WTC11 (cell line): ENCODE data around the gene TTC33. TPM values are rescaled to one million over a fixed set of nuclear protein-coding genes. Genes with fewer than 3 reads are reported as not detected.

Source experiments
- ATAC-seq: fragments of 200-7000 bp; cut with Tn5 transposase; 2 replicates; pipeline ENCODE4 v1.10.0; 2021; ENCODE audit warnings: mild to moderate bottlenecking, moderate library complexity
- CTCF ChIA-PET: fragments of 300-600 bp; sonication (Branson Sonifier 250); formaldehyde crosslinking; loops from one replicate; lab custom pipeline; 2021; ENCODE audit warnings: antibody characterized with exemption; lab: Charles Lee
- POLR2A ChIA-PET: fragments of 350-600 bp; sonication (Branson Sonifier 250); formaldehyde crosslinking; loops from one replicate; lab custom pipeline; 2021; ENCODE audit warnings: antibody characterized with exemption; lab: Charles Lee
- DNase-seq: peaks from one replicate; pipeline ENCODE4 v3.0.0; 2021; ENCODE audit warnings: low spot score
- H3K27ac Mint-ChIP-seq: 2 replicates; pipeline ENCODE4 v1.8.0; 2021; ENCODE audit warnings: mixed read lengths
- H3K27me3 Mint-ChIP-seq: 2 replicates; pipeline ENCODE4 v1.8.0; 2021; ENCODE audit warnings: low read depth, mild to moderate bottlenecking, moderate library complexity, mixed read lengths
- H3K36me3 Mint-ChIP-seq: 2 replicates; pipeline ENCODE4 v1.8.0; 2021; ENCODE audit warnings: mixed read lengths
- H3K4me1 Mint-ChIP-seq: 2 replicates; pipeline ENCODE4 v1.8.0; 2022; ENCODE audit warnings: mixed read lengths
- H3K4me3 Mint-ChIP-seq: 2 replicates; pipeline ENCODE4 v1.8.0; 2021; ENCODE audit warnings: mild to moderate bottlenecking, moderate library complexity, mixed read lengths
- H3K9me3 Mint-ChIP-seq: 2 replicates; pipeline ENCODE4 v1.8.0; 2021; ENCODE audit warnings: mixed read lengths
- FOXK1 ChIP-seq: sonication (generic); formaldehyde crosslinking; IDR thresholded peaks from 2 replicates; pipeline ENCODE4 v1.8.0; 2022; ENCODE audit warnings: mild to moderate bottlenecking, moderate library complexity, missing genetic modification reagents
- GRHL2 ChIP-seq: fragments of 250-450 bp; sonication (Bioruptor Pico); IDR thresholded peaks from 2 replicates; pipeline ENCODE4 v1.8.0; 2022; ENCODE audit warnings: mild to moderate bottlenecking, moderate library complexity; ENCODE audit not compliant: insufficient replicate concordance, severe bottlenecking
- HMGA2 ChIP-seq: fragments of 250-450 bp; sonication (Bioruptor Pico); IDR thresholded peaks from 2 replicates; pipeline ENCODE4 v1.4.0; 2021; ENCODE audit warnings: mild to moderate bottlenecking, moderate library complexity
- MYBL2 ChIP-seq: sonication (generic); formaldehyde crosslinking; IDR thresholded peaks from 2 replicates; pipeline ENCODE4 v1.8.1; 2023; ENCODE audit warnings: mild to moderate bottlenecking, moderate library complexity, missing genetic modification reagents
- NFYB ChIP-seq: sonication (generic); formaldehyde crosslinking; conservative IDR thresholded peaks from 2 replicates; pipeline ENCODE4 v1.8.0; 2022; ENCODE audit warnings: low read depth, missing genetic modification reagents
- NR3C1 ChIP-seq: sonication (generic); formaldehyde crosslinking; conservative IDR thresholded peaks from 2 replicates; pipeline ENCODE4 v1.8.1; 2023; ENCODE audit warnings: low read depth, mild to moderate bottlenecking, missing genetic modification reagents
- ZNF396 ChIP-seq: fragments of 250-450 bp; sonication (Bioruptor Pico); IDR thresholded peaks from 2 replicates; pipeline ENCODE4 v1.8.0; 2021; ENCODE audit warnings: mild to moderate bottlenecking, moderate library complexity, borderline replicate concordance
- total RNA-seq: library from RNA; stranded (reverse); gene quantifications from 3 replicates; pipeline ENCODE4 v1.2.3, GENCODE V29; 2021
- TF ChIP-seq, protein P1 (sequence below): fragments of 250-450 bp; sonication (Bioruptor Pico); IDR thresholded peaks from 2 replicates; pipeline ENCODE4 v1.8.0; 2021; ENCODE audit warnings: mild to moderate bottlenecking
- TF ChIP-seq, protein P2 (sequence below): sonication (generic); formaldehyde crosslinking; IDR thresholded peaks from 2 replicates; pipeline ENCODE4 v1.8.1; 2022; ENCODE audit warnings: mild to moderate bottlenecking, missing genetic modification reagents, moderate library complexity, borderline replicate concordance
- TF ChIP-seq, protein P3 (sequence below): sonication (generic); formaldehyde crosslinking; IDR thresholded peaks from 2 replicates; pipeline ENCODE4 v1.8.1; 2023; ENCODE audit warnings: mild to moderate bottlenecking, missing genetic modification reagents, borderline replicate concordance
- TF ChIP-seq, protein P4 (sequence below): fragments of 200-600 bp; IDR thresholded peaks from 2 replicates; pipeline ENCODE4 v1.8.0; 2022; ENCODE audit warnings: antibody characterized with exemption
- TF ChIP-seq, protein P5 (sequence below): sonication (generic); formaldehyde crosslinking; IDR thresholded peaks from 2 replicates; pipeline ENCODE4 v1.8.0; 2022; ENCODE audit warnings: mild to moderate bottlenecking, missing genetic modification reagents
- TF ChIP-seq, protein P6 (sequence below): sonication (generic); formaldehyde crosslinking; IDR thresholded peaks from 2 replicates; pipeline ENCODE4 v1.8.0; 2023; ENCODE audit warnings: missing genetic modification reagents, mild to moderate bottlenecking, borderline replicate concordance

TTC33 gene
- total RNA-seq, 1 experiment from 2014 or later: 9.2 TPM

DNA sequence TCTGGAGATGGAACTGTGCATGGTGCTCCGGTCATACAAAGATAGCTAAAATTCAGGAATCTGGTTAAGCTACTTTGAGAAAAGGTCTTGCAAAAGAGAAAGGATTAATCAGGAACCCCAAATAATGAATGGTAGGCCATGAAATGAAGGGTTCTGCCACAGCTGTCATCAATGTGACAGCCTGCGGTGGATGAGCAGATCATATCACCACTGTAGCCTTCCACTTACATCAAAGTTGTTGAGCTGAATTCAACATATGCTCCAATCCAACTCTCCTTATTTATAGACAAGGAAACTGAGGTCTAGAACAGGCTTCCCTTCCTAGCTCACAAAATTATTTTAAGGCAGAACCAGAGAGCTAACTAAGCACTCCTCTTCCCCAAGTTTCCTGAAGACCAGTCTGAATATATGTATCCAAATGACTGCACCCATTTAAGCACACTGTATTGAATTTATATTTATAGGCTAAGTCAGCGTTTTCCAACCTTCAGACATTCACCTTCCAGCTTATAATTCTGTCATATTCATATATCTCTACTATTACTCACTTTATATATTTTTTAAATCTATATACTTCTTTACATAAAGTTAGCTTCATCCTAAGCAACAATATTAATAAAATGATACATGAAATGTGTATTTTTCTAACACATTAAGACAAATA is 90.0 kb downstream of the TTC33 start:
- Mint-ChIP-seq H3K4me3 (no peak overlapping the region), H3K27me3 (no peaks in the 10 kb centered on the region), H3K36me3 (no peaks in the 10 kb centered on the region), H3K4me1 (no peaks in the 10 kb centered on the region), H3K27ac (no peak overlapping the region), H3K9me3 (no peaks in the 10 kb centered on the region)
- DNase-seq: no peak
- POLR2A ChIA-PET: no interaction called here
- TF ChIP-seq NFYB (CRISPR knock-in tag) (no peak), FOXK1 (CRISPR knock-in tag) (no peak), GRHL2 (CRISPR knock-in tag) (no peak), ZNF396 (no peak), MYBL2 (CRISPR knock-in tag) (no peak), NR3C1 (no peak), HMGA2 (CRISPR knock-in tag) (no peak)
- TF ChIP-seq, protein P1, sequence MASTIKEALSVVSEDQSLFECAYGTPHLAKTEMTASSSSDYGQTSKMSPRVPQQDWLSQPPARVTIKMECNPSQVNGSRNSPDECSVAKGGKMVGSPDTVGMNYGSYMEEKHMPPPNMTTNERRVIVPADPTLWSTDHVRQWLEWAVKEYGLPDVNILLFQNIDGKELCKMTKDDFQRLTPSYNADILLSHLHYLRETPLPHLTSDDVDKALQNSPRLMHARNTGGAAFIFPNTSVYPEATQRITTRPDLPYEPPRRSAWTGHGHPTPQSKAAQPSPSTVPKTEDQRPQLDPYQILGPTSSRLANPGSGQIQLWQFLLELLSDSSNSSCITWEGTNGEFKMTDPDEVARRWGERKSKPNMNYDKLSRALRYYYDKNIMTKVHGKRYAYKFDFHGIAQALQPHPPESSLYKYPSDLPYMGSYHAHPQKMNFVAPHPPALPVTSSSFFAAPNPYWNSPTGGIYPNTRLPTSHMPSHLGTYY (CRISPR knock-in tag): no peak
- TF ChIP-seq, protein P2, sequence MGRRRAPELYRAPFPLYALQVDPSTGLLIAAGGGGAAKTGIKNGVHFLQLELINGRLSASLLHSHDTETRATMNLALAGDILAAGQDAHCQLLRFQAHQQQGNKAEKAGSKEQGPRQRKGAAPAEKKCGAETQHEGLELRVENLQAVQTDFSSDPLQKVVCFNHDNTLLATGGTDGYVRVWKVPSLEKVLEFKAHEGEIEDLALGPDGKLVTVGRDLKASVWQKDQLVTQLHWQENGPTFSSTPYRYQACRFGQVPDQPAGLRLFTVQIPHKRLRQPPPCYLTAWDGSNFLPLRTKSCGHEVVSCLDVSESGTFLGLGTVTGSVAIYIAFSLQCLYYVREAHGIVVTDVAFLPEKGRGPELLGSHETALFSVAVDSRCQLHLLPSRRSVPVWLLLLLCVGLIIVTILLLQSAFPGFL (CRISPR knock-in tag): no peak
- TF ChIP-seq, protein P3, sequence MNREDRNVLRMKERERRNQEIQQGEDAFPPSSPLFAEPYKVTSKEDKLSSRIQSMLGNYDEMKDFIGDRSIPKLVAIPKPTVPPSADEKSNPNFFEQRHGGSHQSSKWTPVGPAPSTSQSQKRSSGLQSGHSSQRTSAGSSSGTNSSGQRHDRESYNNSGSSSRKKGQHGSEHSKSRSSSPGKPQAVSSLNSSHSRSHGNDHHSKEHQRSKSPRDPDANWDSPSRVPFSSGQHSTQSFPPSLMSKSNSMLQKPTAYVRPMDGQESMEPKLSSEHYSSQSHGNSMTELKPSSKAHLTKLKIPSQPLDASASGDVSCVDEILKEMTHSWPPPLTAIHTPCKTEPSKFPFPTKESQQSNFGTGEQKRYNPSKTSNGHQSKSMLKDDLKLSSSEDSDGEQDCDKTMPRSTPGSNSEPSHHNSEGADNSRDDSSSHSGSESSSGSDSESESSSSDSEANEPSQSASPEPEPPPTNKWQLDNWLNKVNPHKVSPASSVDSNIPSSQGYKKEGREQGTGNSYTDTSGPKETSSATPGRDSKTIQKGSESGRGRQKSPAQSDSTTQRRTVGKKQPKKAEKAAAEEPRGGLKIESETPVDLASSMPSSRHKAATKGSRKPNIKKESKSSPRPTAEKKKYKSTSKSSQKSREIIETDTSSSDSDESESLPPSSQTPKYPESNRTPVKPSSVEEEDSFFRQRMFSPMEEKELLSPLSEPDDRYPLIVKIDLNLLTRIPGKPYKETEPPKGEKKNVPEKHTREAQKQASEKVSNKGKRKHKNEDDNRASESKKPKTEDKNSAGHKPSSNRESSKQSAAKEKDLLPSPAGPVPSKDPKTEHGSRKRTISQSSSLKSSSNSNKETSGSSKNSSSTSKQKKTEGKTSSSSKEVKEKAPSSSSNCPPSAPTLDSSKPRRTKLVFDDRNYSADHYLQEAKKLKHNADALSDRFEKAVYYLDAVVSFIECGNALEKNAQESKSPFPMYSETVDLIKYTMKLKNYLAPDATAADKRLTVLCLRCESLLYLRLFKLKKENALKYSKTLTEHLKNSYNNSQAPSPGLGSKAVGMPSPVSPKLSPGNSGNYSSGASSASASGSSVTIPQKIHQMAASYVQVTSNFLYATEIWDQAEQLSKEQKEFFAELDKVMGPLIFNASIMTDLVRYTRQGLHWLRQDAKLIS (CRISPR knock-in tag): no peak
- TF ChIP-seq, protein P4, sequence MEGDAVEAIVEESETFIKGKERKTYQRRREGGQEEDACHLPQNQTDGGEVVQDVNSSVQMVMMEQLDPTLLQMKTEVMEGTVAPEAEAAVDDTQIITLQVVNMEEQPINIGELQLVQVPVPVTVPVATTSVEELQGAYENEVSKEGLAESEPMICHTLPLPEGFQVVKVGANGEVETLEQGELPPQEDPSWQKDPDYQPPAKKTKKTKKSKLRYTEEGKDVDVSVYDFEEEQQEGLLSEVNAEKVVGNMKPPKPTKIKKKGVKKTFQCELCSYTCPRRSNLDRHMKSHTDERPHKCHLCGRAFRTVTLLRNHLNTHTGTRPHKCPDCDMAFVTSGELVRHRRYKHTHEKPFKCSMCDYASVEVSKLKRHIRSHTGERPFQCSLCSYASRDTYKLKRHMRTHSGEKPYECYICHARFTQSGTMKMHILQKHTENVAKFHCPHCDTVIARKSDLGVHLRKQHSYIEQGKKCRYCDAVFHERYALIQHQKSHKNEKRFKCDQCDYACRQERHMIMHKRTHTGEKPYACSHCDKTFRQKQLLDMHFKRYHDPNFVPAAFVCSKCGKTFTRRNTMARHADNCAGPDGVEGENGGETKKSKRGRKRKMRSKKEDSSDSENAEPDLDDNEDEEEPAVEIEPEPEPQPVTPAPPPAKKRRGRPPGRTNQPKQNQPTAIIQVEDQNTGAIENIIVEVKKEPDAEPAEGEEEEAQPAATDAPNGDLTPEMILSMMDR: no peak
- TF ChIP-seq, protein P5, sequence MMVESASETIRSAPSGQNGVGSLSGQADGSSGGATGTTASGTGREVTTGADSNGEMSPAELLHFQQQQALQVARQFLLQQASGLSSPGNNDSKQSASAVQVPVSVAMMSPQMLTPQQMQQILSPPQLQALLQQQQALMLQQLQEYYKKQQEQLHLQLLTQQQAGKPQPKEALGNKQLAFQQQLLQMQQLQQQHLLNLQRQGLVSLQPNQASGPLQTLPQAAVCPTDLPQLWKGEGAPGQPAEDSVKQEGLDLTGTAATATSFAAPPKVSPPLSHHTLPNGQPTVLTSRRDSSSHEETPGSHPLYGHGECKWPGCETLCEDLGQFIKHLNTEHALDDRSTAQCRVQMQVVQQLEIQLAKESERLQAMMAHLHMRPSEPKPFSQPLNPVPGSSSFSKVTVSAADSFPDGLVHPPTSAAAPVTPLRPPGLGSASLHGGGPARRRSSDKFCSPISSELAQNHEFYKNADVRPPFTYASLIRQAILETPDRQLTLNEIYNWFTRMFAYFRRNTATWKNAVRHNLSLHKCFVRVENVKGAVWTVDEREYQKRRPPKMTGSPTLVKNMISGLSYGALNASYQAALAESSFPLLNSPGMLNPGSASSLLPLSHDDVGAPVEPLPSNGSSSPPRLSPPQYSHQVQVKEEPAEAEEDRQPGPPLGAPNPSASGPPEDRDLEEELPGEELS (CRISPR knock-in tag): no peak
- TF ChIP-seq, protein P6, sequence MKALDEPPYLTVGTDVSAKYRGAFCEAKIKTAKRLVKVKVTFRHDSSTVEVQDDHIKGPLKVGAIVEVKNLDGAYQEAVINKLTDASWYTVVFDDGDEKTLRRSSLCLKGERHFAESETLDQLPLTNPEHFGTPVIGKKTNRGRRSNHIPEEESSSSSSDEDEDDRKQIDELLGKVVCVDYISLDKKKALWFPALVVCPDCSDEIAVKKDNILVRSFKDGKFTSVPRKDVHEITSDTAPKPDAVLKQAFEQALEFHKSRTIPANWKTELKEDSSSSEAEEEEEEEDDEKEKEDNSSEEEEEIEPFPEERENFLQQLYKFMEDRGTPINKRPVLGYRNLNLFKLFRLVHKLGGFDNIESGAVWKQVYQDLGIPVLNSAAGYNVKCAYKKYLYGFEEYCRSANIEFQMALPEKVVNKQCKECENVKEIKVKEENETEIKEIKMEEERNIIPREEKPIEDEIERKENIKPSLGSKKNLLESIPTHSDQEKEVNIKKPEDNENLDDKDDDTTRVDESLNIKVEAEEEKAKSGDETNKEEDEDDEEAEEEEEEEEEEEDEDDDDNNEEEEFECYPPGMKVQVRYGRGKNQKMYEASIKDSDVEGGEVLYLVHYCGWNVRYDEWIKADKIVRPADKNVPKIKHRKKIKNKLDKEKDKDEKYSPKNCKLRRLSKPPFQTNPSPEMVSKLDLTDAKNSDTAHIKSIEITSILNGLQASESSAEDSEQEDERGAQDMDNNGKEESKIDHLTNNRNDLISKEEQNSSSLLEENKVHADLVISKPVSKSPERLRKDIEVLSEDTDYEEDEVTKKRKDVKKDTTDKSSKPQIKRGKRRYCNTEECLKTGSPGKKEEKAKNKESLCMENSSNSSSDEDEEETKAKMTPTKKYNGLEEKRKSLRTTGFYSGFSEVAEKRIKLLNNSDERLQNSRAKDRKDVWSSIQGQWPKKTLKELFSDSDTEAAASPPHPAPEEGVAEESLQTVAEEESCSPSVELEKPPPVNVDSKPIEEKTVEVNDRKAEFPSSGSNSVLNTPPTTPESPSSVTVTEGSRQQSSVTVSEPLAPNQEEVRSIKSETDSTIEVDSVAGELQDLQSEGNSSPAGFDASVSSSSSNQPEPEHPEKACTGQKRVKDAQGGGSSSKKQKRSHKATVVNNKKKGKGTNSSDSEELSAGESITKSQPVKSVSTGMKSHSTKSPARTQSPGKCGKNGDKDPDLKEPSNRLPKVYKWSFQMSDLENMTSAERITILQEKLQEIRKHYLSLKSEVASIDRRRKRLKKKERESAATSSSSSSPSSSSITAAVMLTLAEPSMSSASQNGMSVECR: no peak
- CTCF ChIA-PET: no interaction called here
- no peak for ATAC-seq
